Lower leg skin (tissue), 4 donors: ENCODE data around the gene ZPBP2. TPM values are rescaled to one million over a fixed set of nuclear protein-coding genes. Genes with fewer than 3 reads are reported as not detected.

Experiments
- DNase-seq, 2 donors: peaks; one replicate each; pipeline ENCODE4 v3.0.0-alpha.2; 2019; ENCODE audit warnings: low spot score in 2 of 2
- H3K4me3 ChIP-seq: fragments of 200-600 bp; sonication (generic); 2 replicates; pipeline ENCODE4 v1.5.1; 2017; ENCODE audit warnings: mild to moderate bottlenecking, low read depth; ENCODE audit not compliant: poor library complexity, severe bottlenecking
- CTCF ChIP-seq, 3 donors: fragments of 450-650 bp; IDR thresholded peaks; one replicate each; pipeline ENCODE4 v1.5.1; 2016; ENCODE audit warnings: antibody characterized with exemption in 3 of 3, mild to moderate bottlenecking in 3 of 3, moderate library complexity in 2 of 3
- POLR2A ChIP-seq, 2 donors: fragments of 450-650 bp; IDR thresholded peaks; one replicate each; pipeline ENCODE4 v1.6.1; 2016 to 2017; ENCODE audit warnings: antibody characterized with exemption in 2 of 2, mild to moderate bottlenecking in 1 of 2, moderate library complexity in 1 of 2
- WGBS, 2 donors: methylation state at CpG; one replicate each; pipeline ENCODE4 v1.1.5; 2018; 5-methylcytosine and 5-hydroxymethylcytosine counted together
- intact Hi-C: fragments of 100-400 bp; cut with DNase I; formaldehyde crosslinking; loops from one replicate; pipeline ENCODE4 v1.15.0; 2023; ENCODE audit warnings: low total_unique reads
- total RNA-seq, 4 donors: library from RNA; depleted of rRNA; stranded (reverse); fragments of >200 nt; gene quantifications; one replicate each; pipeline ENCODE4 v1.1.0, GENCODE V29; 2016

Gene ZPBP2
- total RNA-seq, 4 donors from 2014 or later = not detected

DNA sequence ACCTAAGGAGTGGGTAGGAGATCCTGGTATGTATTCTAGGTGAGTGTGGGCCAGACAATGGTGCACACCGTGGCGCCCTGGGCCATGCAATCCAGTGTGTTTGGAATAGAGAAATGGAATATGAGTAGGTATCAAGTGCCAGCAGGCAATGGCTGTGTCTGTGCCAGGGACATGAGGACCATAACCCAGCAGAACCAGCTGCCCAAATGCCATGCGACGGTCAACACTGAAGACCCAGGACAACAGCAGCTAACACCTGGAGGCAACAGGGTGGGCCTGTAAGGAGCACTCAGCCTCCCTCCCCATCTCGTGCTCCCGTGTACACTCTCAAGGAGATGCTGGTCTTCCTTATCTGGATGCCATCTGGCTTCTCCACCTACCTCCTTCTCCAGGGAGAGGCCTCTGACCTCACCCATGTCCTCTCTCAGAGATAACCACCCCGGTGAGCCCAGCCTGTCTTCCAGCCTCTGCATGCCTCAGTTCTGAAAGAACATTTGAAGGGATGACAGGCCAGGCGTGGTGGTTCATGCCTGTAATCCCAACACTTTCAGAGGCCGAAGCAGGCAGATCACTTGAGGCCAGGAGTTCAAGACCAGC lies 51.2 kb downstream of the ZPBP2 start:
- 93 to 97% methylated on average over 9 of the region's 9 CpGs for WGBS, 2 donors
- no peak for DNase-seq
- TF ChIP-seq POLR2A (IDR thresholded peaks at IDR 0.05) (no peak), CTCF (IDR thresholded peaks at IDR 0.05) (no peak)
- no peak overlapping the region for H3K4me3 ChIP-seq
- intact Hi-C loops = loop anchor here (10.0 kb wide), 1 partner anchor 54 kb away; the partner anchor contains the start of genes IKZF3 and ZPBP2

- 69 to 76% methylated on average over 19 of the region's 19 CpGs for WGBS, 2 donors
Measured at GRCh38 chr17:39920218-39921210, 52.5 kb downstream of the ZPBP2 start.

GRCh38 chr17:39921323-39921722 lies 53.3 kb downstream of the ZPBP2 start:
- WGBS, 2 donors = 47 to 57% methylated on average over 3 to 5 of the region's 5 CpGs
- no peak for DNase-seq
- intact Hi-C loops = no loop called here

More at GRCh38 chr17:39920218-39921210, 52.5 kb downstream of the ZPBP2 start:
- H3K4me3 ChIP-seq = no peak overlapping the region
- TF ChIP-seq POLR2A (IDR thresholded peaks at IDR 0.05) = no peak
- TF ChIP-seq CTCF (IDR thresholded peaks at IDR 0.05) = no peak
- intact Hi-C loops = no loop called here
- DNase-seq = no peak

GRCh38 chr17:39922006-39922405 lies 54.0 kb downstream of the ZPBP2 start:
- no peak overlapping the region for H3K4me3 ChIP-seq
- TF ChIP-seq CTCF (IDR thresholded peaks at IDR 0.05) (no peak), POLR2A (IDR thresholded peaks at IDR 0.05) (no peak)
- 80 to 92% methylated on average over 6 of the region's 6 CpGs for WGBS, 2 donors
- DNase-seq = no peak
- intact Hi-C loops = no loop called here

More at GRCh38 chr17:39921323-39921722, 53.3 kb downstream of the ZPBP2 start:
- no peak for TF ChIP-seq CTCF (IDR thresholded peaks at IDR 0.05)
- no peak for TF ChIP-seq POLR2A (IDR thresholded peaks at IDR 0.05)
- no peak overlapping the region for H3K4me3 ChIP-seq

GRCh38 chr17:39923230-39923629 lies 55.2 kb downstream of the ZPBP2 start:
- intact Hi-C loops = no loop called here
- H3K4me3 ChIP-seq = no peak overlapping the region
- TF ChIP-seq CTCF (IDR thresholded peaks at IDR 0.05) = no peak
- TF ChIP-seq POLR2A (IDR thresholded peaks at IDR 0.05) = no peak
- WGBS, 2 donors = 90 to 94% methylated on average over 6 of the region's 6 CpGs
- no peak for DNase-seq
